Measurements from ENCODE around the gene CHD1. TPM values are rescaled to one million over a fixed set of nuclear protein-coding genes. Genes with fewer than 3 reads are reported as not detected.

The CHD1 gene
- total RNA-seq, 1 experiment from 2014 or later = 55.1 TPM

- no peak for DNase-seq (ENCODE audit: low spot score)
Observed at GRCh38 chr5:98813755-98814154, 115.1 kb downstream of the CHD1 start.

- DNase-seq (ENCODE audit: low spot score) = no peak
Observed at GRCh38 chr5:98810206-98810605, 118.6 kb downstream of the CHD1 start.

- DNase-seq (ENCODE audit: low spot score) = no peak
Observed at GRCh38 chr5:98807806-98808205, 121.0 kb downstream of the CHD1 start.

GRCh38 chr5:98805070-98805469 is 123.7 kb downstream of the CHD1 start:
- no peak for DNase-seq (ENCODE audit: low spot score)

GRCh38 chr5:98804066-98804465 is 124.7 kb downstream of the CHD1 start:
- DNase-seq (ENCODE audit: low spot score) = no peak

Other genes with a start within 250 kb of the CHD1 start
- gene RGMB, start 155.3 kb downstream of the CHD1 start, total RNA-seq (2014; rRNA removed; shearing (Covaris generic)) = 22.0 and 22.8 TPM in 2 replicates